Adipocyte (in vitro differentiated cells): Measurements from ENCODE around the gene FCGR3A.
"Not testable (repeated sequence)": the region's sequence is repeated elsewhere in the genome, so short reads cannot be mapped to it uniquely, and the experiment has no call there.

Source experiments
- DNase-seq: peaks from one replicate; pipeline ENCODE4 v3.0.0-alpha.2; 2015; ENCODE audit warnings: low read depth
- H3K27me3 ChIP-seq: replicated peaks from 2 replicates; pipeline ENCODE4 v1.7.0; 2013; ENCODE audit warnings: mild to moderate bottlenecking, low read length, moderate library complexity; ENCODE audit not compliant: control insufficient read depth, insufficient read depth
- H3K36me3 ChIP-seq: 2 replicates; pipeline ENCODE4 v1.7.0; 2013; ENCODE audit warnings: low read length, mild to moderate bottlenecking, moderate library complexity; ENCODE audit not compliant: control insufficient read depth, insufficient read depth, severe bottlenecking
- H3K4me1 ChIP-seq: 2 replicates; pipeline ENCODE4 v1.7.0; 2013; ENCODE audit warnings: mild to moderate bottlenecking, low read length, moderate library complexity; ENCODE audit not compliant: control insufficient read depth, insufficient read depth
- H3K4me3 ChIP-seq: 2 replicates; pipeline ENCODE4 v1.7.0; 2013; ENCODE audit warnings: mild to moderate bottlenecking, low read length, moderate library complexity
- H3K9ac ChIP-seq: 2 replicates; pipeline ENCODE4 v1.7.0; 2013; ENCODE audit warnings: mild to moderate bottlenecking, low read length, moderate library complexity
- H3K9me3 ChIP-seq: 2 replicates; pipeline ENCODE4 v1.7.0; 2013; ENCODE audit warnings: mild to moderate bottlenecking, low read length, moderate library complexity; ENCODE audit not compliant: control insufficient read depth

FCGR3A gene

DNA sequence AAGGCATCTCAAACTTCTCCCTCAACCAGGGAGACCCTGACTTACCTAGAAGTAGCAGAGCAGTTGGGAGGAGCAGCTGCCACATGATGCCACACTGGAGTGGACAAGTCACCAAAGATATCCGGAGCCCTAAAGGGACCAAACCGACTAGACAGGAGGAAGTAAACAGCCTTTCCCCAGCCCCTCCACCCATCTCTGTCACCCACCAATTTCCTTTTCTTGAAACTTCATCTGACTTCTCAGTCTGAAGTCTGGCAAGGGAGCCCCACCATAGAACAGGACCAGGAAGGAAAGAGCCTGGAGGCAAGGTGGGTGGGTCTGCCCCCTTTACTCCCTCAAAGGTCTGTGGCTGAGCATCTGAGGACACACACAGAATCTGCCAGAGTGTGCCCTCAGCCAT is at the start of gene FCGR3A:
Gene FCGR3A (minus strand): TSS at position 167 of the 400 bp plus-strand sequence. CDS start 82 bp downstream, at position 85.
- H3K36me3 ChIP-seq: no peaks in the 10 kb centered on the region
- no peak within 1 kb of the TSS for H3K9ac ChIP-seq
- no peaks in the 10 kb centered on the region for H3K9me3 ChIP-seq
- H3K4me3 ChIP-seq: no peak within 1 kb of the TSS
- DNase-seq: no peak
- H3K4me1 ChIP-seq: peaks cover 6% of the 10 kb centered on the region
- H3K27me3 ChIP-seq: no peaks in the 10 kb centered on the region

DNA sequence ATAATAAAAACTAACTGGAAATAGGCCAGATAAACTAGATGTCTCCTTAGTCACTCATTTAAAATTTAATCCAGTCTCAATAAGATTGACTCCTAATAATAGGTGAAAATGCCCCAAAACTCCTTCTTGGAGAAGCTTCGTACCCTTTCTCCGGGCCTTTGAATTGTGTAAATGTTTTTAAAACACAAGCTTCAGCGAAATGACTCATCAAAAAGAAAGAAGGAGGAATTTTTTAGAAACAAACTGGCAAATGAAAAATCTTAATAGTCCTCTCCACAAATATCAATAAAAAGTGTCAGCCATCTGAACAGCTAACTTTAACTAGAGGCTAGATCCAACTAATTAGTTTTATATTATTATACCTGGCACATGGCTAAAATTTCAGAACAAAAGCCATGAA is 47.5 kb upstream of the FCGR3A start:
- not testable (repeated sequence) for DNase-seq, H3K27me3 ChIP-seq, H3K36me3 ChIP-seq, H3K4me1 ChIP-seq, H3K9ac ChIP-seq, H3K4me3 ChIP-seq, H3K9me3 ChIP-seq

DNA sequence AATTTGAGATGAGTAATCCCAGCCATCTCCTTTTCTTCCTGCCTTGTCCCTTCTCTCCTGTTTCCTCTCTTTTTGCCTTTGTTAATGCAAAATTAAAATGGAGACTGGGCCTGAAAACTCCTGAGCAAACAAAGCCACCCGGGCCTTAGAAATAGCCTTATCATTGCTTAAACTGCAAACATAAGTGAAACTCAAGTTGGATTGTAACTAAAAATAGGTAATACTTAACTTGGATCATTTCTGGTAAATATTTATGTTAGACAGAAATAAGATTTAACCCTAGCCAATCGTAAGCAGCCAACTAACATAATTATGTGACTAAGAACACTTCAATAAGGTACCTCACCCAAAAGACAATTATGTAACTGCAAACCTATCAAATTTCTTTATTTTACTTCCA is 46.0 kb upstream of the FCGR3A start:
- H3K4me3 ChIP-seq, H3K4me1 ChIP-seq, H3K36me3 ChIP-seq, H3K9ac ChIP-seq, H3K27me3 ChIP-seq, H3K9me3 ChIP-seq, DNase-seq: not testable (repeated sequence)

DNA sequence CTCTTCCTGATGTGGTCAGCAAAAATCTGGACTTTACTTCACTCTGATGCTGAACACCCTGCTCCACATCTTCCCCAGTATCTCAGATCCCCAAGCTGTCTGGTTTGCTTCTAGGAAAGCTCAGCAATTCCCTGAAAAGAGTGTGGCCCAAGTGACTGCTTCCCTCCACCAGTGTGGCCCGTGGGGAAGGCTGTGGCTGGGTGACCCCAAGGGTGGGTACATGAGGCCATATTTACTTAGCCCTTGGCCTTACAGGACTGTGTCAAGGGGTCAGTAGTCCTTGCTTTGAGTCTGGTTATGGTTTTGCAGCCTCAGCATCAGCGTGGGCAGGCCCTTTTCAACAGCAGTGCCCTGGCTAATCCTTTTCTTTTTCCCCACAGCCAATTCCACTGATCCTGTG is 45.6 kb upstream of the FCGR3A start:
- H3K4me3 ChIP-seq, H3K36me3 ChIP-seq, H3K27me3 ChIP-seq, H3K9ac ChIP-seq, DNase-seq, H3K9me3 ChIP-seq, H3K4me1 ChIP-seq: not testable (repeated sequence)

DNA sequence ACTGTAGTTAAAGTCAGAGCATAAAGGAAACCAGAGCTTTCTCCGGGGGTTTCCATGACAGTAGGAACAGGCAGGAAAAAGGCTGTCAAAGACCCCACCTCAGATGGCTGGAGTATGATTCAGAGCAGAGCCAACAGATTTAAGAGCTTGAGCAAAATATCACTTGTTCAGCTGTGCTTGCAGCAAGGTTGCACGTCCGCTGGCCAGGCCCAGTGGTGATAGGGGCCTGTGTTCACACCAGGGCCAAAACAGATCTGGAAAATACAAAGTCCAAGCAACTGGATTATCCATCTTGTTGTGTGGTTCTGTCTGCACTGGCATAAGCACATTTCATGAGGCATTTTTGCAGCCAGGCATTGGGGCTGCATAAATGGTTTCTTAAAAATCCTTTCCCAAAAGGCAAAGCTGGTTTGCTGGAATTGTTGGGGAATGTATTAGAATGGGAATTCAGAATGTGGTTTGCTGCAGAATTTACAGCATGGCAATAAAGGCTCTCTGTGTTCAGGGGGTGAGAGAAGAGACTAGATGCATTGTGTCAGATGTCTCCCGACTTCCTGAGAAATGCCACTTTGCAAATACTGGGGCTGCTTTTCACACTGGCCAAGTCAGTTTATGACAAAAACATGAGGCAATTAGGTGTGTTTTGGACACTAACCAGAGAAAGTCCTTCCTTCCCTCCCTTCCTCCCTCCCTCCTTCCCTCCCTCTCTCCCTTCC is 44.8 kb upstream of the FCGR3A start:
- not testable (repeated sequence) for H3K27me3 ChIP-seq, H3K4me3 ChIP-seq, H3K9ac ChIP-seq, DNase-seq, H3K9me3 ChIP-seq, H3K36me3 ChIP-seq, H3K4me1 ChIP-seq

DNA sequence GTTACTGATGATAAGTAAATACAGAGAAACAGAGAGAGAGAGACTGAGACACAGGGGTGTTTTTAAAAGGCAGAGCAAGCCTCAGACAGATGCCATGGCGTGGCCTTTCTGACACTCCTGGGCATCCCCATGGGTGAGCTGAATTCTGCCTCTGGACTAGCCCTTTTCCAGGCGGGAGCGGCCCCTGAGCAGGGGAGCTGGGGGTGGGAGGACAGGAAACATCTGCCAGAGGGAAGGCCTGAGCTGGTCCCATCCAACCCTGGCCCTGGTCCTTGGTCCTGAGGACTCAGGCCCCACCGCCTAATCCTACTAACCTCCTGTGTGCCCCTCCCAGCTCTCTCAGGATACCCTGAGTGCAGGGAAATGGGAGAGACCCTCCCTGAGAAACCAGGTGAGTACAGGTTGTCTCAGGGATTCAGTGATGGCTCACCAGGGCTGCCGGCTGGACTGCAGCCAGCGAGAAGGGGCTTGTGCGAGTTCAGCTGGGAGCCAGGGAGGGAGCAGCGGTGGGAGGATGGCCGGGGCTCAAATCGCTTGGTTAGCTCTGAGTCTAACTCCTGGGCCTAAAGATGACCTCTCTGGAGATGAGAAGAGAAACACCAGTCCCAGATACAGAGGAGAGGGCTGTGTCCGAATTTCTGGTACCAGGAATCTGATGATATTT is 43.6 kb upstream of the FCGR3A start:
- not testable (repeated sequence) for DNase-seq, H3K9ac ChIP-seq, H3K9me3 ChIP-seq, H3K4me1 ChIP-seq, H3K36me3 ChIP-seq, H3K4me3 ChIP-seq, H3K27me3 ChIP-seq

DNA sequence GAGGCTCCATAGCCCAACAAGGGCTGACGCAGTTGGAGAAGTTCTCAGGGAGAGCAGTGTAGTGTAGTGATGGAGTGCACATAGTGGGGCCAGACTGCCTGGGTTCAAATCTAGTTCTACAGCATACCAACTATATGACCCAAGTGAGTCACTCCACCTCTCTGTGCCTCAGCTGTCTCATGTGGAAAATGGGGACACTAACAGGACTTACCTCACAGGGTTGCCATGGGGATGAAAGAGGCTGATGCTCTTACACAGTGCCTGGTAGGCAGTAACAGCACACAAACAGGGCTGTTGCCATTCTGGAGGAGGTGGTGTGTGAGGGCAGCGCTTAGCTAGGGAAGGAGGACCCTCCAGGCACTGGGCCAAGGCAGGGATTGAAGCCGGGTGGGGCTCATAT is 43.0 kb upstream of the FCGR3A start:
- not testable (repeated sequence) for H3K36me3 ChIP-seq, H3K4me3 ChIP-seq, H3K9ac ChIP-seq, H3K27me3 ChIP-seq, DNase-seq, H3K9me3 ChIP-seq, H3K4me1 ChIP-seq

DNA sequence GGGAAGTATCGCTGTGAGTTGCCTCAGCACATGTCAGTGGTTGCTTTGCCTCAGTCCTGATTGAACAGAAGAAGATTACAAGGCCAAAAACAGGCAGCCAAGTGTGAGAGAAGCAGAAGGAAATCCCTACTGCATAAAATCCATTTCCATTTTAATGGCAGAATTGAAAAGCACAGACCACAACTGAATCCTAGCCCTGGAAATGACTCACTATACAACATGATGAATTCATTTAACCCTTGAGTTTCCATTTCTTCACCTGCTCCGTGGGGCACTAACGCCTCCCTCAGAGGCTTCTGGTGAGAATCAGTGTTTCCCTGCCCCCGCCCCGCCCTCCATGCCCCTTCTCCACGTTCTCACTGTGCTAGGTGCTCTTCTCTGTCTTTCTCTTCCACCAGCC is 40.3 kb upstream of the FCGR3A start:
- H3K36me3 ChIP-seq, H3K9ac ChIP-seq, H3K27me3 ChIP-seq, H3K4me3 ChIP-seq, H3K4me1 ChIP-seq, H3K9me3 ChIP-seq, DNase-seq: not testable (repeated sequence)

DNA sequence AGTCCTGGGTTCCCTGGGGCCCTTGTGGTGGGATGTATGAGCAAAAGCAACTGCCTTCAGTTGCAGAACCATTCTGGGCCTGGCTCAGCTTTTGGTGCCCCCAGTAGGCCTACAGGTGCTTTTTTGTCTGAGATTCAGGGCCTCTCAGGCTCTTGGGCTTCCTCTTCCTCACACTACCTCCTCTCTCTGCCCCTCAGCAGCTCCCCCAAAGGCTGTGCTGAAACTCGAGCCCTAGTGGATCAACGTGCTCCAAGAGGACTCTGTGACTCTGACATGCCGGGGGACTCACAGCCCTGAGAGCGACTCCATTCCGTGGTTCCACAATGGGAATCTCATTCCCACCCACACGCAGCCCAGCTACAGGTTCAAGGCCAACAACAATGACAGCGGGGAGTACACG is 39.7 kb upstream of the FCGR3A start:
- H3K9ac ChIP-seq, H3K4me3 ChIP-seq, H3K4me1 ChIP-seq, H3K9me3 ChIP-seq, H3K27me3 ChIP-seq, H3K36me3 ChIP-seq, DNase-seq: not testable (repeated sequence)

DNA sequence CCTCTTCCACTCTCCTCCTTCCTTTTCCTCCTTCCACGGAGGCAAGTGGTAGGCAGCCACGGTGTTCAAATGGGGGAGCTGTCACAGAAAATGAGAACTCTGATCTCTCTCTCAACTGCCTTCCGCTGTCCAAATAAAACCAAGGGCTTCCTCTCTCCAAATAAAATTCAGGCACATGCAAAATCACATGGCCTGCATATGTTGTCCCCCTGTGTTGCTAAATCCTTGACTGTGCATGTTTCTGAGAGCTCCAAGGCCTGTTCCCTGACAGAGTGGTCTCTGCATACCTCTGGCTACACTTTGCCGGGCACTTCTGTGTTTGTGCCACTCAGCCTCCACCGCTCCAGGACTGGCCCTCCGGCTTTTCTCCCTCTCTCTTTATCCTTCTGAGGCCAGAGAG is 39.0 kb upstream of the FCGR3A start:
- H3K9ac ChIP-seq, H3K9me3 ChIP-seq, H3K4me1 ChIP-seq, DNase-seq, H3K27me3 ChIP-seq, H3K36me3 ChIP-seq, H3K4me3 ChIP-seq: not testable (repeated sequence)

DNA sequence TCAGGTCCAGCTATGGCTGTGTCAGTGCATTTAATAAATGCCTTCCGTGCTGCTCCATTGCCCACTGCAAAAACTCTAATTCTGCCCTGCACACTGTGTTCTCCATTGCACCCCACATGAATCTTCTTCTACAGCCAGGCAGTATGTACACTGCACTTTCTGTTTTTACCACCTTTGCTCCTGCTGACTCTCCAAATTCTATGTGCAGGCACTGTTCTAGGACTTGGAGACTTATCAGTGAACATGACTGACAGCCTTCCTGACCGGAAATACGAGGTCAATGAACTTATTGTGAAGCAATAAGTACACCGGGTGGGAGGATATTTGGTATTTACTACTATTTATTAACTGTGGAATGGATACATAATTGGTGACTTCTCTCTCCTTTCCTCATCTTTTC is 33.3 kb upstream of the FCGR3A start:
- H3K4me1 ChIP-seq, H3K27me3 ChIP-seq, H3K36me3 ChIP-seq, H3K9me3 ChIP-seq, H3K9ac ChIP-seq, H3K4me3 ChIP-seq, DNase-seq: not testable (repeated sequence)
